ENCODE measurements around the gene ZNF189. TPM values are rescaled to one million over a fixed set of nuclear protein-coding genes. Genes with fewer than 3 reads are reported as not detected.

The ZNF189 gene
- total and polyA plus RNA-seq, 4 donors = 5.9 to 23.3 (median 14.5) TPM

GRCh38 chr9:101421653-101422065, 23.0 kb downstream of the ZNF189 start:
- ATAC-seq (ENCODE audit: low FRiP score) = no peak

GRCh38 chr9:101427358-101427757, 28.7 kb downstream of the ZNF189 start:
- Histone ChIP-seq H3K27me3 (ENCODE audit: control insufficient read depth in 1 of 2, insufficient read depth in 2 of 2, low read length in 1 of 2) (no peaks in the 10 kb centered on the region), H3K4me3 (ENCODE audit: low read length in 2 of 2) (no peak overlapping the region), H3K4me1 (ENCODE audit: control insufficient read depth in 1 of 2, insufficient read depth in 2 of 2, low read length in 2 of 2) (no peaks in the 10 kb centered on the region), H3K27ac (ENCODE audit: low read depth in 1 of 2, low read length in 2 of 2) (no peak overlapping the region), H3K9me3 (ENCODE audit: control insufficient read depth, low read length) (peaks cover 2% of the 10 kb centered on the region), H3K36me3 (ENCODE audit: control insufficient read depth in 1 of 2, insufficient read depth in 2 of 2, low read length in 1 of 2) (peaks cover 1 to 2% of the 10 kb centered on the region in 2 donors)
- DNase-seq (no peak), ATAC-seq (ENCODE audit: low FRiP score) (no peak)
- WGBS, 2 donors = 86 to 88% methylated on average over 8 of the region's 8 CpGs
- intact Hi-C loops (cut with DNase I) = no loop called here

More at GRCh38 chr9:101421653-101422065, 23.0 kb downstream of the ZNF189 start:
- H3K27ac ChIP-seq (ENCODE audit: low read depth in 1 of 2, low read length in 2 of 2) = no peak overlapping the region
- no peaks in the 10 kb centered on the region for H3K27me3 ChIP-seq (ENCODE audit: control insufficient read depth in 1 of 2, insufficient read depth in 2 of 2, low read length in 1 of 2)
- H3K4me1 ChIP-seq (ENCODE audit: control insufficient read depth in 1 of 2, insufficient read depth in 2 of 2, low read length in 2 of 2) = no peaks in the 10 kb centered on the region
- no peak overlapping the region for H3K4me3 ChIP-seq (ENCODE audit: low read length in 2 of 2)
- no peak for DNase-seq
- WGBS, 2 donors = 54 to 56% methylated on average over 5 of the region's 5 CpGs
- intact Hi-C loops (cut with DNase I) = no loop called here
- peaks cover 2 to 7% of the 10 kb centered on the region in 2 donors for H3K36me3 ChIP-seq (ENCODE audit: control insufficient read depth in 1 of 2, insufficient read depth in 2 of 2, low read length in 1 of 2)
- H3K9me3 ChIP-seq (ENCODE audit: control insufficient read depth, low read length) = peaks cover 5% of the 10 kb centered on the region

GRCh38 chr9:101427957-101428655, 29.5 kb downstream of the ZNF189 start:
- Histone ChIP-seq H3K36me3 (ENCODE audit: control insufficient read depth in 1 of 2, insufficient read depth in 2 of 2, low read length in 1 of 2) (no peaks in the 10 kb centered on the region), H3K27me3 (ENCODE audit: control insufficient read depth in 1 of 2, insufficient read depth in 2 of 2, low read length in 1 of 2) (no peaks in the 10 kb centered on the region), H3K4me3 (ENCODE audit: low read length in 2 of 2) (no peak overlapping the region), H3K27ac (ENCODE audit: low read depth in 1 of 2, low read length in 2 of 2) (no peak overlapping the region), H3K9me3 (ENCODE audit: control insufficient read depth, low read length) (no peaks in the 10 kb centered on the region), H3K4me1 (ENCODE audit: control insufficient read depth in 1 of 2, insufficient read depth in 2 of 2, low read length in 2 of 2) (no peaks in the 10 kb centered on the region)
- 86 to 91% methylated on average over 3 of the region's 3 CpGs for WGBS, 2 donors
- DNase-seq (no peak), ATAC-seq (ENCODE audit: low FRiP score) (no peak)
- intact Hi-C loops (cut with DNase I) = no loop called here

GRCh38 chr9:101428909-101429308, 30.3 kb downstream of the ZNF189 start:
- ATAC-seq (ENCODE audit: low FRiP score) (no peak), DNase-seq (no peak)
- Histone ChIP-seq H3K27ac (ENCODE audit: low read depth in 1 of 2, low read length in 2 of 2) (no peak overlapping the region), H3K9me3 (ENCODE audit: control insufficient read depth, low read length) (no peaks in the 10 kb centered on the region), H3K4me3 (ENCODE audit: low read length in 2 of 2) (no peak overlapping the region), H3K27me3 (ENCODE audit: control insufficient read depth in 1 of 2, insufficient read depth in 2 of 2, low read length in 1 of 2) (no peaks in the 10 kb centered on the region), H3K36me3 (ENCODE audit: control insufficient read depth in 1 of 2, insufficient read depth in 2 of 2, low read length in 1 of 2) (no peaks in the 10 kb centered on the region), H3K4me1 (ENCODE audit: control insufficient read depth in 1 of 2, insufficient read depth in 2 of 2, low read length in 2 of 2) (no peaks in the 10 kb centered on the region)
- intact Hi-C loops (cut with DNase I) = no loop called here
- 45% methylated on average over 3 of the region's 3 CpGs for WGBS, 2 donors

GRCh38 chr9:101429736-101430135, 31.1 kb downstream of the ZNF189 start:
- intact Hi-C loops (cut with DNase I) = no loop called here
- DNase-seq = no peak
- Histone ChIP-seq H3K4me1 (ENCODE audit: control insufficient read depth in 1 of 2, insufficient read depth in 2 of 2, low read length in 2 of 2) (no peaks in the 10 kb centered on the region), H3K4me3 (ENCODE audit: low read length in 2 of 2) (no peak overlapping the region), H3K36me3 (ENCODE audit: control insufficient read depth in 1 of 2, insufficient read depth in 2 of 2, low read length in 1 of 2) (no peaks in the 10 kb centered on the region), H3K9me3 (ENCODE audit: control insufficient read depth, low read length) (no peaks in the 10 kb centered on the region), H3K27me3 (ENCODE audit: control insufficient read depth in 1 of 2, insufficient read depth in 2 of 2, low read length in 1 of 2) (peaks cover 0 to 1% of the 10 kb centered on the region in 2 donors), H3K27ac (ENCODE audit: low read depth in 1 of 2, low read length in 2 of 2) (no peak overlapping the region)
- WGBS, 2 donors = 90 to 91% methylated on average over 7 of the region's 7 CpGs
- no peak for ATAC-seq (ENCODE audit: low FRiP score)

- Histone ChIP-seq H3K36me3 (ENCODE audit: control insufficient read depth in 1 of 2, insufficient read depth in 2 of 2, low read length in 1 of 2) (no peaks in the 10 kb centered on the region), H3K4me3 (ENCODE audit: low read length in 2 of 2) (no peak overlapping the region), H3K9me3 (ENCODE audit: control insufficient read depth, low read length) (no peaks in the 10 kb centered on the region), H3K27me3 (ENCODE audit: control insufficient read depth in 1 of 2, insufficient read depth in 2 of 2, low read length in 1 of 2) (peaks cover 0 to 2% of the 10 kb centered on the region in 2 donors), H3K4me1 (ENCODE audit: control insufficient read depth in 1 of 2, insufficient read depth in 2 of 2, low read length in 2 of 2) (no peaks in the 10 kb centered on the region), H3K27ac (ENCODE audit: low read depth in 1 of 2, low read length in 2 of 2) (no peak overlapping the region)
- intact Hi-C loops (cut with DNase I) = no loop called here
- ATAC-seq (ENCODE audit: low FRiP score) (no peak), DNase-seq (no peak)
Observed at GRCh38 chr9:101432171-101432570, 33.5 kb downstream of the ZNF189 start.

- no peak overlapping the region for H3K27ac ChIP-seq (ENCODE audit: low read depth in 1 of 2, low read length in 2 of 2)
- WGBS, 2 donors = 82 to 89% methylated on average over 1 of the region's 1 CpG
- DNase-seq = no peak
- no peaks in the 10 kb centered on the region for H3K9me3 ChIP-seq (ENCODE audit: control insufficient read depth, low read length)
- no peaks in the 10 kb centered on the region for H3K36me3 ChIP-seq (ENCODE audit: control insufficient read depth in 1 of 2, insufficient read depth in 2 of 2, low read length in 1 of 2)
- H3K4me1 ChIP-seq (ENCODE audit: control insufficient read depth in 1 of 2, insufficient read depth in 2 of 2, low read length in 2 of 2) = no peaks in the 10 kb centered on the region
- intact Hi-C loops (cut with DNase I) = no loop called here
- H3K4me3 ChIP-seq (ENCODE audit: low read length in 2 of 2) = no peak overlapping the region
- H3K27me3 ChIP-seq (ENCODE audit: control insufficient read depth in 1 of 2, insufficient read depth in 2 of 2, low read length in 1 of 2) = peaks cover 0 to 4% of the 10 kb centered on the region in 2 donors
- ATAC-seq (ENCODE audit: low FRiP score) = no peak
Observed at GRCh38 chr9:101432740-101433139, 34.1 kb downstream of the ZNF189 start.

- no peak overlapping the region for H3K4me3 ChIP-seq (ENCODE audit: low read length in 2 of 2)
- WGBS, 2 donors = 66 to 68% methylated on average over 3 of the region's 3 CpGs
- H3K27me3 ChIP-seq (ENCODE audit: control insufficient read depth in 1 of 2, insufficient read depth in 2 of 2, low read length in 1 of 2) = peaks cover 0 to 4% of the 10 kb centered on the region in 2 donors
- DNase-seq = no peak
- intact Hi-C loops (cut with DNase I) = no loop called here
- no peaks in the 10 kb centered on the region for H3K36me3 ChIP-seq (ENCODE audit: control insufficient read depth in 1 of 2, insufficient read depth in 2 of 2, low read length in 1 of 2)
- no peak overlapping the region for H3K27ac ChIP-seq (ENCODE audit: low read depth in 1 of 2, low read length in 2 of 2)
- ATAC-seq (ENCODE audit: low FRiP score) = no peak
- no peaks in the 10 kb centered on the region for H3K9me3 ChIP-seq (ENCODE audit: control insufficient read depth, low read length)
- no peaks in the 10 kb centered on the region for H3K4me1 ChIP-seq (ENCODE audit: control insufficient read depth in 1 of 2, insufficient read depth in 2 of 2, low read length in 2 of 2)
Observed at GRCh38 chr9:101433229-101433628, 34.6 kb downstream of the ZNF189 start.

- no peaks in the 10 kb centered on the region for H3K4me1 ChIP-seq (ENCODE audit: control insufficient read depth in 1 of 2, insufficient read depth in 2 of 2, low read length in 2 of 2)
- no peaks in the 10 kb centered on the region for H3K9me3 ChIP-seq (ENCODE audit: control insufficient read depth, low read length)
- H3K27me3 ChIP-seq (ENCODE audit: control insufficient read depth in 1 of 2, insufficient read depth in 2 of 2, low read length in 1 of 2) = peaks cover 0 to 4% of the 10 kb centered on the region in 2 donors
- no peaks in the 10 kb centered on the region for H3K36me3 ChIP-seq (ENCODE audit: control insufficient read depth in 1 of 2, insufficient read depth in 2 of 2, low read length in 1 of 2)
- ATAC-seq (ENCODE audit: low FRiP score) = no peak
- no peak for DNase-seq
- intact Hi-C loops (cut with DNase I) = no loop called here
- H3K4me3 ChIP-seq (ENCODE audit: low read length in 2 of 2) = no peak overlapping the region
- WGBS, 2 donors = 51 to 57% methylated on average over 3 of the region's 3 CpGs
- no peak overlapping the region for H3K27ac ChIP-seq (ENCODE audit: low read depth in 1 of 2, low read length in 2 of 2)
Observed at GRCh38 chr9:101434998-101435397, 36.3 kb downstream of the ZNF189 start.

Measured in aorta (tissue), 5 donors.